Stimulated activated CD4-positive, alpha-beta T cell treated with anti-CD3 and anti-CD28 coated beads, Interleukin-4, amount 100 ng/mL, for 48 hours (primary cell): Measurements from ENCODE around the gene FAM3A.
A peak's percentile ranks its signal among the peaks of the same experiment; 100 is the strongest.

Experiments used
- DNase-seq, 2 donors: peaks; one replicate each; pipeline ENCODE4 v3.0.0-alpha.2; 2020; ENCODE audit warnings: low read depth in 2 of 2

The FAM3A gene

GRCh38 chrX:154478728-154479622 is 37.1 kb downstream of the FAM3A start, which contains the start of gene LAGE3:
TSS of gene LAGE3 (minus strand) at chrX:154479281. CDS start at chrX:154478915, 366 bp downstream.
- peak; percentile 92 to 93 for DNase-seq

GRCh38 chrX:154477891-154478477 is 38.0 kb downstream of the FAM3A start:
- DNase-seq: no peak

DNA sequence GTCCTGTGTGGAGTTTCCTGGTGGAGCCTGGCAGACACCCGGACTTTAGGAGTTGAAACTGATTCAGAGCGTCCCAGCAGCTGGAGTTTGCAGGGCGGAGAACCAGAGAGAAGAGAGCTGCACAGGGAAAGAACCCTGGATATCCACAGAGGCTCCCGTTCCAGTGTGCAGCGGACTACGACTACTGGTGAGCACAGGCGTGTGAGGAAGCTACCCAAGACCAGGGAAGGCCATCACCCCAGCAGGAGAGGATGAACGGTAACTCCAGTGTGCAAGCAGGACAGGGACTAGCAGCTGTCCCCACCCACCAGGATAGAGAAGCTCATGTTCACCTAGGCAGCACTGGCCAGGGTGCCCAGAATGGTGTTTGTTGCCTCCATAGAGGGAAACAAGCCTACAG is 39.2 kb downstream of the FAM3A start:
- DNase-seq: no peak

- DNase-seq: no peak
Measured at GRCh38 chrX:154473683-154474082, 42.3 kb downstream of the FAM3A start.

DNA sequence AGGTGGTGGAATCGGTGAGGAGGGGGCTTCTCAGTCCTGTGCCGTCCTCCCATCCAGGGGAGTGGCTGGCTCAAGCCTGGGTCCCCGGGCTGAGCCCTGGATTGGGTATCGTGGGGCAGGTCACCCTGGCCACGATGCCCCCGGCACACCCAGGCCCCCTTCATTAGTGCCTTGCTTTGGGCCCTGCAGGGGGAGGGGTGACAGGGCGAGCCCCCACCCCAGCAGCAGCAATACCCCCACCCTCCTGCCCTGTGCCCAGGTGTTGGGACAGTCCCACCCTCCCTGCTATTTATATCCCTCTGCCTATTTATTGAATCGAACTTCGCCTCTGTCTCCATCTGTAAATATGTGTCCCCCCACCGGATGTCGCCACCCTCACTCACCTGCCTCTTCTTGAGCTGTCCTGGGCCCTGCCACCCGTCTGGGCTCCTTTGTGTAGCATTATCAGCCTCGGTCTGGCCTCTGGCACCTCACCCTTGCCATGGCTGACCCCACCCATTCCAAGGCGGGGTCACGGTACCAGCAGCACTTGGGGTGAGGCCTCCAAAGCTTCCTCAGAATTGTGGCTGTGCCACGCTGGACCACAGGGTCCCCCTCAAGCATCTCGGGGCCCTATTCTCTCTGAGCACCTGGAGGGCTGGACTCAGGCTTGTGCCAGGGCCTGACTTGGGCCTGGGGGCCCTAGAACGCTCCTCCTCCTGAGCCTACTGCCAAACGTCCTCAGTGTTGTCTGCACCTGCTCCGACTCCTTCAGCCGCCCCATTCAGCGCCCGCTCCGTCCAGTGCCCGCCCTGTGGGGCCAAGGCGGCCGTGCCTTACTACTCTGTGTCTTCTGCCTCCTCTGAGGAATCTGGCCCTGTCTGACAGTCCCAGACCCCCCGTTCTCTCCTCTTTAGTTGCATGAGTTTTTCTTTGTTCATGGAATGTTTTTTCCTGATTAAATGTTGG is 43.1 kb downstream of the FAM3A start:
- DNase-seq: no peak

GRCh38 chrX:154471839-154472684 is 44.0 kb downstream of the FAM3A start:
- DNase-seq: no peak

DNA sequence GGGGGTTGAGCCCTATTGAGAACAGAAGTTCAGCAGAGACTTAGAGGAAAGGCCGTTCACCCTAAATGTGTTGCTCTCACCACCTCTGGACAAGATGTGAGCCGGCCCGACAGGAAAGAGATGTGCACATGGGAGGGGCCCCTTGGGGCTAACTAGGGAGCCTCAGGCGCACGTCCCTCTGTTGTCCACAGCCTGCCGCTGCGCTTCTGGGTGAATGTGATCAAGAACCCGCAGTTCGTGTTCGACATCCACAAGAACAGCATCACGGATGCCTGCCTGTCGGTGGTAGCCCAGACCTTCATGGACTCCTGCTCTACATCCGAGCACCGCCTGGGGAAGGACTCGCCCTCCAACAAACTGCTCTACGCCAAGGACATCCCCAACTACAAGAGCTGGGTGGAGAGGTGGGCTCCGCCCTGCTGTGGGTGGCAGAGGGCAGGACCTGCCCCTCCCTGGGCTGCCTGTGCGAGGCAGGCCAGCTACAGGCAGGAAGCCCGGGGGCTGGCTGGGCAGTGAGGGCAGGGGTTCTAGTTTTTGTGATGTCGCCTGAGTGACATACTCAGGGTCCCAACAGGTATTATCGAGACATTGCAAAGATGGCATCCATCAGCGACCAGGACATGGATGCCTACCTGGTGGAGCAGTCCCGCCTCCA is 45.0 kb downstream of the FAM3A start:
- no peak for DNase-seq

- no peak for DNase-seq
Measured at GRCh38 chrX:154470434-154470833, 45.6 kb downstream of the FAM3A start.

DNA sequence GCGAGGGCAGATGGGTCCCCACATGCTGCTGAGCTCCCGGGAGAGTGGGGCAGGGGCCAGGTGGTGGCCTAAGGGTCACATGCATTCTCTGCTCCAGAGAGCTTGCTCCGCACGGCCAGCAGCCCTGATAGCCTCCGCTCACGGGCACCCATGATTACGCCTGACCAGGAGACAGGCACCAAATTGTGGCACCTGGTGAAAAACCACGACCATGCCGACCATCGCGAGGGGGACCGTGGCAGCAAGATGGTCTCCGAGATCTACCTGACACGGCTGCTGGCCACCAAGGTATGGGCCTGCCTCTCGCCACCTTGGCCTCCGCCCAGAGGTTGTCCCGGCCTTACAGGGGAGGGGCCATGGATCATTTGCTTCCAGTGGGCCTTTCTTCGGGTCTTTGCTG is 46.2 kb downstream of the FAM3A start:
- no peak for DNase-seq

DNA sequence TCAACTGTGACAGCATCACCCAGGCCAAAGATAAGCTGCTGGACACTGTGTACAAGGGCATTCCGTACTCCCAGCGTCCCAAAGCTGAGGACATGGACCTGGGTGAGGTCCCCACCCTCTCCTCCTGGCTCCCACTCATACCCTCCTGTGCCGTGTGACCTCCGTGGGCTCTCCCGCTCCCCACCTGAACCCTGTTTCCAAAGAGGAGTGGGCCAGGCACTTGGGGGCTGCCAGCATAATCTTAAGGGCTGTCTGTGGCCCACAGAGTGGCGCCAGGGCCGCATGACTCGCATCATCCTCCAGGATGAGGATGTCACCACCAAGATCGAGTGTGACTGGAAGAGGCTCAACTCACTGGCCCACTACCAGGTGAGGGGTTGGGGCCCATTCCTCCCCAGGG is 46.9 kb downstream of the FAM3A start:
- no peak for DNase-seq

GRCh38 chrX:154468217-154468616 is 47.8 kb downstream of the FAM3A start:
- no peak for DNase-seq

GRCh38 chrX:154467556-154467955 is 48.5 kb downstream of the FAM3A start:
- no peak for DNase-seq

DNA sequence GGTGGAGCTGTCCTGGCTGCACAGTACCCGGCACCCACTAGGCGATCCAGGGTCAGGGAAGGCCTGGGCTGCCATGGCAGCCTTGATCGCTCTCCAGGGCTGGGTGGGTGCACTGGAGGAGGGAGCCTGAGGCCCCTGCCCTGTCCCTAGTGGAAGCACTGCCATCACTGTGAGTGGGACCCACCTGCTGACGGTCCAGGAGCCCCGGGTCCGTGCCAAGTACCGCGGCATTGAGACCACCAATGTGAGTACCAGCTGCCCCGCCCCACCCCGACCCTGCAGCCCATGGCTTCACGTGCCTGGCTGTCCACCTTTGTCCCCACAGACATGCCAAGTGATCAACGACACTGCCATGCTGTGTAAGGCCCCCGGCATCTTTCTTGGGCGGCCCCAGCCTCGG is 49.1 kb downstream of the FAM3A start:
- no peak for DNase-seq

DNA sequence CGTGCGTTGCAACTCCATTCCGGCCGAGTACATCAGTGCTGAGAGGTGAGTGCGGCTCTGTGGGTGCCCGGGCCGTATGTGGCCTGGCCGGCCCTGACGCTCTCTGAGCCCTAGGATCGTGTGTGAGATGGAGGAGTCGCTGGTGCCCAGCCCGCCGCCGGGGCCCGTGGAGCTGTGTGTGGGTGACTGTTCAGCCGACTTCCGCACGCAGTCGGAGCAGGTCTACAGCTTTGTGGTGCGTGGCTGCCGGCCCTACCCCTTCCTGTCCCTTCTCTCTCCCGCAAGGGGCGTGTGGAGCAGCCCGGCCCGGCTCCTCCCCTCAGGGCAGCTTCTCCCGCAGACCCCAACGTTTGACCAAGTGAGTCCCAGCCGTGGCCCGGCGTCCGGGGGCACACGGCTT is 50.0 kb downstream of the FAM3A start:
- no peak for DNase-seq

DNA sequence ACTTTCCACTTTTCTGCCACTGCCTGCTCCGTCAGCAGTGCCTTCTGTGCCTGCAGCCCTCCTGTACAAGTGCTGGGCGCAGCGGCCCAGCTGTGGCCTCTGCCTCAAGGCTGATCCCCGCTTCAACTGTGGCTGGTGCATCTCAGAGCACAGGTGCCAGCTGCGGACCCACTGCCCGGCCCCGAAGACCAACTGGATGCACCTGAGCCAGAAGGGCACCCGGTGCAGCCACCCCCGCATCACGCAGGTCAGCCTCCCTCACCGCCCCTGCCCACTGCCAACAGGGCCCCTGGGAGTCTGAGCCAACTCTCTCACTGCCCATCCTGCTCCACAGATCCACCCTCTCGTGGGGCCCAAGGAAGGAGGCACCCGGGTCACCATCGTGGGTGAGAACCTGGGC is 50.4 kb downstream of the FAM3A start:
- no peak for DNase-seq

- no peak for DNase-seq
Measured at GRCh38 chrX:154464806-154465365, 51.1 kb downstream of the FAM3A start.

- DNase-seq: no peak
Measured at GRCh38 chrX:154463611-154464220, 52.3 kb downstream of the FAM3A start.

GRCh38 chrX:154462396-154462795 is 53.6 kb downstream of the FAM3A start:
- no peak for DNase-seq

GRCh38 chrX:154460326-154460725 is 55.7 kb downstream of the FAM3A start:
- no peak for DNase-seq

- DNase-seq: no peak
Measured at GRCh38 chrX:154459832-154460231, 56.2 kb downstream of the FAM3A start.
